Neutrophil (primary cell): ENCODE data around the gene USP36.

ENCODE experiments used
- H3K27ac ChIP-seq: fragments of 200-600 bp; sonication (generic); 2 replicates; pipeline ENCODE4 v1.5.1; 2016; ENCODE audit warnings: mild to moderate bottlenecking, moderate library complexity
- H3K27me3 ChIP-seq: fragments of 200-600 bp; sonication (generic); 2 replicates; pipeline ENCODE4 v1.6.0; 2016; ENCODE audit warnings: mild to moderate bottlenecking
- H3K36me3 ChIP-seq: fragments of 200-600 bp; sonication (generic); 2 replicates; pipeline ENCODE4 v1.5.1; 2017
- H3K4me1 ChIP-seq, 2 experiments: fragments of 200-600 bp in 1 of 2; sonication (generic) in 1 of 2; 1 replicate in 1 of 2; 2 replicates in 1 of 2; pipeline versions ENCODE4 v1.5.1 to v1.6.1; 2013 to 2016; ENCODE audit warnings: low read depth in 1 of 2, low read length in 1 of 2, mild to moderate bottlenecking in 1 of 2, moderate library complexity in 1 of 2; ENCODE audit not compliant: control insufficient read depth in 1 of 2, insufficient read depth in 1 of 2
- H3K4me3 ChIP-seq, 2 experiments: fragments of 200-600 bp in 1 of 2; sonication (generic) in 1 of 2; 1 replicate in 1 of 2; 2 replicates in 1 of 2; pipeline ENCODE4 v1.5.1; 2013 to 2016; ENCODE audit warnings: low read depth in 1 of 2, low read length in 1 of 2, mild to moderate bottlenecking in 1 of 2, moderate library complexity in 1 of 2
- H3K9me3 ChIP-seq: fragments of 200-600 bp; sonication (generic); 2 replicates; pipeline ENCODE4 v1.5.1; 2016
- CTCF ChIP-seq: fragments of 200-600 bp; sonication (generic); IDR thresholded peaks from 2 replicates; pipeline ENCODE4 v1.5.1; 2016; ENCODE audit warnings: antibody characterized with exemption

Gene USP36

GRCh38 chr17:78793968-78794367 is 46.6 kb downstream of the USP36 start:
- Histone ChIP-seq H3K27ac (no peak overlapping the region), H3K36me3 (peaks cover 6% of the 10 kb centered on the region), H3K4me3 (no peak overlapping the region), H3K9me3 (no peaks in the 10 kb centered on the region), H3K4me1 (peaks cover 0 to 7% of the 10 kb centered on the region in 2 experiments), H3K27me3 (no peaks in the 10 kb centered on the region)
- no peak for TF ChIP-seq CTCF

- Histone ChIP-seq H3K27me3 (no peaks in the 10 kb centered on the region), H3K4me1 (peaks cover 0 to 7% of the 10 kb centered on the region in 2 experiments), H3K36me3 (peaks cover 6% of the 10 kb centered on the region), H3K27ac (no peak overlapping the region), H3K9me3 (no peaks in the 10 kb centered on the region), H3K4me3 (no peak overlapping the region)
- TF ChIP-seq CTCF = no peak
Observed at GRCh38 chr17:78793415-78793814, 47.2 kb downstream of the USP36 start.

- Histone ChIP-seq H3K36me3 (peaks cover 3% of the 10 kb centered on the region), H3K4me3 (no peak overlapping the region), H3K4me1 (peaks cover 0 to 7% of the 10 kb centered on the region in 2 experiments), H3K27ac (no peak overlapping the region), H3K27me3 (no peaks in the 10 kb centered on the region), H3K9me3 (no peaks in the 10 kb centered on the region)
- TF ChIP-seq CTCF = no peak
Observed at GRCh38 chr17:78791840-78792709, 48.5 kb downstream of the USP36 start.

GRCh38 chr17:78790552-78790951 is 50.1 kb downstream of the USP36 start:
- H3K36me3 ChIP-seq = peaks cover 3% of the 10 kb centered on the region
- TF ChIP-seq CTCF = no peak
- H3K27ac ChIP-seq = no peak overlapping the region
- H3K9me3 ChIP-seq = no peaks in the 10 kb centered on the region
- H3K4me1 ChIP-seq = no peaks in the 10 kb centered on the region
- H3K4me3 ChIP-seq = no peak overlapping the region
- no peaks in the 10 kb centered on the region for H3K27me3 ChIP-seq

- Histone ChIP-seq H3K27ac (no peak overlapping the region), H3K4me1 (no peaks in the 10 kb centered on the region), H3K4me3 (no peak overlapping the region), H3K36me3 (no peaks in the 10 kb centered on the region), H3K27me3 (no peaks in the 10 kb centered on the region), H3K9me3 (no peaks in the 10 kb centered on the region)
- no peak for TF ChIP-seq CTCF
Observed at GRCh38 chr17:78789663-78790181, 50.9 kb downstream of the USP36 start.
